BLaER1 (cell line): ENCODE measurements around the gene PFAS.
"Not testable (repeated sequence)": the region's sequence is repeated elsewhere in the genome, so short reads cannot be mapped to it uniquely, and the experiment has no call there.

Source experiments
- H3K27ac ChIP-seq: shearing (Covaris generic); formaldehyde crosslinking; 2 replicates; pipeline ENCODE4 v1.8.1; 2022
- H3K27me3 ChIP-seq: shearing (Covaris generic); formaldehyde crosslinking; 2 replicates; pipeline ENCODE4 v1.8.1; 2022
- H3K36me3 ChIP-seq: shearing (Covaris generic); formaldehyde crosslinking; 2 replicates; pipeline ENCODE4 v1.8.1; 2022
- H3K4me1 ChIP-seq: shearing (Covaris generic); formaldehyde crosslinking; 2 replicates; pipeline ENCODE4 v1.8.1; 2022
- H3K4me2 ChIP-seq: shearing (Covaris generic); formaldehyde crosslinking; 2 replicates; pipeline ENCODE4 v1.8.1; 2022
- H3K4me3 ChIP-seq: shearing (Covaris generic); formaldehyde crosslinking; 2 replicates; pipeline ENCODE4 v1.8.1; 2022
- H3K9ac ChIP-seq: shearing (Covaris generic); formaldehyde crosslinking; 2 replicates; pipeline ENCODE4 v1.8.1; 2022
- H3K9me3 ChIP-seq: shearing (Covaris generic); formaldehyde crosslinking; 2 replicates; pipeline ENCODE4 v1.8.1; 2022
- H4K20me1 ChIP-seq: shearing (Covaris generic); formaldehyde crosslinking; 2 replicates; pipeline ENCODE4 v1.8.1; 2022
- Cebpa-rat ChIP-seq: shearing (Covaris generic); IDR thresholded peaks from 2 replicates; pipeline ENCODE4 v1.8.1; 2022

The PFAS gene

DNA sequence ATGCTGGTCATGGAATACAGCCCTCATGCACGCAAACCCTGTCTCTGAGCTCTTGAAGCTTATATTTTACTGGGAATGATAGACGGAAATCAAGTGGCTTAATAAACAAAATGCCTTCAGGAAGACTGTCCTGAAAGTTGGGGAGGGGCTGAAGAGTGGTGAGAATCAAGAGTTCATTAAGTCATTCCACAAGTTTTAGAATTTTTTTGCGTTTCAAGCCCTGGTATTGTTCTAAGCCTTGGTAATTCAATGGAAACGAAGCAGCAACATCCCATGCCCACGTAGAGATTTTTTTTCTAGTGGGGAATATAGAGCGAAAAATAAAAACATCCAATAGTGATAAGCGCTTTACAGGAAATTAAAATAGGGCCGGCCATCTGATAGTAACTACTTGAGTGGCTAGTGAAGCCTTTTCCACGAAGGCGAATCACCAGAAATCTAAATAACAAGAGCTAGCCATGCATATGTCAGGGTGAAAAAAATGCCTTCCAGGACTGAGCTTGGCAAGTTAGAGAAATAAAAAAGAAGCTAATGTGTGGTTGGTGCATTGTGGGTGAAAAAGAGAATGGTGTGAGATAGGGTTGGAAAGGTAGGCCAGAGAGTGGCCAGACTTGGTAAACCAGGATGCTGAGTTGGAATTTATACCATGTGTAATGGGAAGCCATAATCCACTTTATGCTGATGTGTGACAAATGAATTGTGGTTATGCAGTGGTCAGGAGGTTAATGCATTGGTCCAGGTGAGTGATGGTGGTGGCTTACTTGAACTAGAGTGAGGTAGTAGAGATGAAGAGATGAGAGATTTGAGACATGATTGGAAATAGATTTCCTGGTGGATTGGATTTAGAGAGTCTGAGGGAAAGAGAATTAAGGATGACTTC is 772 bp downstream of the PFAS start:
- H3K9ac ChIP-seq = peak overlapping the region; percentile 98
- H3K4me2 ChIP-seq = peak overlapping the region; percentile 96
- peak overlapping the region; percentile 99 for H3K27ac ChIP-seq
- TF ChIP-seq Cebpa-rat = no peak
- H4K20me1 ChIP-seq = peaks cover 22% of the 10 kb centered on the region
- no peaks in the 10 kb centered on the region for H3K9me3 ChIP-seq
- H3K4me1 ChIP-seq = peaks cover 33% of the 10 kb centered on the region
- H3K36me3 ChIP-seq = peaks cover 38% of the 10 kb centered on the region
- no peaks in the 10 kb centered on the region for H3K27me3 ChIP-seq
- peak overlapping the region; percentile 80 for H3K4me3 ChIP-seq

DNA sequence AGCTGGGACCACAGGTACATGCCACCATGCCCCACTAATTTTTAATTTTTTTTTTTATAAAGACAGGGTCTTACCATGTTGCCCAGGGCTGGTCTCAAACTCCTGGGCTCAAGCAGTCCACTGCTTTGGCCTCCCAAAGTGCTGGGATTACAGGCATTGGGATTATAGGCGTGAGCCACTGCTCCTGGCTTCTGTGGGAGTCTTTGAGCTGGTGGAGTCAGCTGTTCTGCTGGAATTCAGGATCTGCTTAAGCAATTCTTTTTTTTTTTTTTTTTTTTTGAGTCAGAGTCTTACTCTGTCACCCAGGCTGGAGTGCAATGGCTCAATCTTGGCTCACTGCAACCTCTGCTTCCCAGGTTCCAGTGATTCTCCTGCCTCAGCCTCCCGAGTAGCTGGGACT is 2.3 kb downstream of the PFAS start:
- H3K4me1 ChIP-seq = peaks cover 22% of the 10 kb centered on the region
- H3K27ac ChIP-seq, H3K9me3 ChIP-seq, H3K27me3 ChIP-seq, H3K4me3 ChIP-seq, H3K9ac ChIP-seq, H3K4me2 ChIP-seq: not testable (repeated sequence)
- peaks cover 28% of the 10 kb centered on the region for H4K20me1 ChIP-seq
- peaks cover 42% of the 10 kb centered on the region for H3K36me3 ChIP-seq

DNA sequence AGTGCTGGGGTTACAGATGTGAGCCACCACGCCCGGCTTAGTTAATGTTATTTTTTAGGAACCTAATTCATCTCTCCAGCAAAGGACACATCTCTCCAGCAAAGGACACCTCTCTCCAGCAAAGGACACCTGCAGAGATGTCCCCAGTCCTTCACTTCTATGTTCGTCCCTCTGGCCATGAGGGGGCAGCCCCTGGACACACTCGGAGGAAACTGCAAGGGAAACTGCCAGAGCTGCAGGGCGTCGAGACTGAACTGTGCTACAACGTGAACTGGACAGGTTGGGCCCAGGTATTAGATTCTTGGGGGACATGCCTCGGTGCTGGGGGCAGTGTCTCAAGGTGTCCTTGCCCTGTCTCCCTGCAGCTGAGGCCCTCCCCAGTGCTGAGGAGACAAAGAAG is 4.7 kb downstream of the PFAS start:
- Histone ChIP-seq H3K36me3 (peaks cover 66% of the 10 kb centered on the region), H3K4me1 (peaks cover 18% of the 10 kb centered on the region), H3K4me2 (no peak overlapping the region), H3K9me3 (no peaks in the 10 kb centered on the region), H3K4me3 (no peak overlapping the region), H3K27ac (no peak overlapping the region), H3K9ac (no peak overlapping the region), H4K20me1 (peaks cover 34% of the 10 kb centered on the region), H3K27me3 (no peaks in the 10 kb centered on the region)
- TF ChIP-seq Cebpa-rat = no peak

DNA sequence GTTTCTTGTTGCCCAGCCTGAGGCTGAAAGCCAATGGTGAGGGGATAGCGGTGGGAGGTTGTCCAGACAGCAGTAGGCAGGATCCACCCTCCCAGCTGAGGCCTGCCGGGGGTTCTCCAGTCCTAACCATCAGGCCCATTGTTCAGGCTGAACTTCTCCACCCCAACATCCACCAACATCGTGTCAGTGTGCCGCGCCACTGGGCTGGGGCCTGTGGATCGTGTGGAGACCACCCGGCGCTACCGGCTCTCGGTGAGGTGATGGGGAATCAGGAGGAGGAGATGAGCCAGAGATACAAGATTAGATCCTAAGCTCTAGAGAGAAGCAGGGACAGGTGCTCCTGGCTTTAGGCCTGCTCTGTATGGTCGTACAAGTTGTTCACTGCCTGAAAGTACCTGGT is 5.8 kb downstream of the PFAS start:
- H3K4me2 ChIP-seq = no peak overlapping the region
- TF ChIP-seq Cebpa-rat = no peak
- H3K9ac ChIP-seq = no peak overlapping the region
- H3K9me3 ChIP-seq = no peaks in the 10 kb centered on the region
- H3K36me3 ChIP-seq = peaks cover 77% of the 10 kb centered on the region
- no peaks in the 10 kb centered on the region for H3K27me3 ChIP-seq
- H3K27ac ChIP-seq = no peak overlapping the region
- peaks cover 15% of the 10 kb centered on the region for H3K4me1 ChIP-seq
- peaks cover 34% of the 10 kb centered on the region for H4K20me1 ChIP-seq
- no peak overlapping the region for H3K4me3 ChIP-seq

DNA sequence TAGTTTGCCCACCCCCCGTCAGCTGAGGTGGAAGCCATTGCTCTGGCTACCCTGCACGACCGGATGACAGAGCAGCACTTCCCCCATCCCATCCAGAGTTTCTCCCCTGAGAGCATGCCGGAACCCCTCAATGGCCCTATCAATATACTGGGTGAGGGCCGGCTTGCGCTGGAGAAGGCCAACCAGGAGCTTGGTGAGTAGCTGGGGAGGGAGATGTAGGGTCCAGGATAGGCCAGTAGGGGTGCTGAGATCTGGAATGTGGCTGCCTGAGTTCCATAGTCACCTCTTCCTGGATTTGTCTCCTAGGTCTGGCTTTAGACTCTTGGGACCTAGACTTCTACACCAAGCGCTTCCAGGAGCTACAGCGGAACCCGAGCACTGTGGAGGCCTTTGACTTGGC is 6.4 kb downstream of the PFAS start:
- Histone ChIP-seq H3K4me2 (no peak overlapping the region), H3K27ac (no peak overlapping the region), H3K27me3 (no peaks in the 10 kb centered on the region), H3K36me3 (peaks cover 83% of the 10 kb centered on the region), H4K20me1 (peaks cover 34% of the 10 kb centered on the region), H3K9ac (no peak overlapping the region), H3K9me3 (no peaks in the 10 kb centered on the region), H3K4me3 (no peak overlapping the region), H3K4me1 (peaks cover 9% of the 10 kb centered on the region)
- TF ChIP-seq Cebpa-rat = no peak

DNA sequence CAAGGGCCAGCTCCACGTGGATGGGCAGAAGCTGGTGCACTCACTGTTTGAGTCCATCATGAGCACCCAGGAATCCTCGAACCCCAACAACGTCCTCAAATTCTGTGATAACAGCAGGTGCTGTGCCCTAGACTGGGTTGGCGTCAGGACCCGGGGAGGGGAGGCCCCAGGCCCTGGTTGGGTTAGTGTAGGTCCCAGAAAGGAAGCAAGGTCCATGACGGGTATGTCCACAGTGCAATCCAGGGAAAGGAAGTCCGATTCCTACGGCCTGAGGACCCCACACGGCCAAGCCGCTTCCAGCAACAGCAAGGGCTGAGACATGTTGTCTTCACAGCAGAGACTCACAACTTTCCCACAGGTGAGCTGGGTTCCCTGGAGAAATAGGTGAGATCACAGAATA is 7.2 kb downstream of the PFAS start:
- Histone ChIP-seq H3K4me1 (0 out of 2 replicates have a peak, but pooled peaks cover under 1% of the 10 kb centered on the region), H3K4me2 (no peak overlapping the region), H4K20me1 (peaks cover 34% of the 10 kb centered on the region), H3K9me3 (no peaks in the 10 kb centered on the region), H3K27me3 (no peaks in the 10 kb centered on the region), H3K9ac (no peak overlapping the region), H3K36me3 (peaks cover 91% of the 10 kb centered on the region), H3K4me3 (no peak overlapping the region), H3K27ac (no peak overlapping the region)
- no peak for TF ChIP-seq Cebpa-rat

DNA sequence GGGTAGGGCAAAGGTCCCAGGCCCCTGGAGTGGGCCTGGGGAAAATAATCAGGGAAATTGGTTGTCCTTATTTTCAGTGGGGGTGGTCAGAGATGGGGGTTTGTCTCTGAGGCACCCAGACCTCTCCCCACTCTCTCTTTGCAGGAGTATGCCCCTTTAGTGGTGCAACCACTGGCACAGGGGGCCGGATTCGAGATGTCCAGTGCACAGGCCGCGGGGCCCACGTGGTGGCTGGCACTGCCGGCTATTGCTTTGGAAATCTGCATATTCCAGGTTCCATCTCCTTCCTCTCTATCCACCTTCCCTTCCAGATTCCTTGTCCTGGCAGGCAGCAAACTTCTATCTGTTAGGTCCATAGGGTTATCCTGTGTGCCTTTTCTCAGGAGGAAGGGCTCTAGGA is 7.6 kb downstream of the PFAS start:
- Histone ChIP-seq H3K9me3 (no peaks in the 10 kb centered on the region), H3K27me3 (no peaks in the 10 kb centered on the region), H3K4me3 (no peak overlapping the region), H3K36me3 (peaks cover 95% of the 10 kb centered on the region), H3K4me1 (no peaks in the 10 kb centered on the region), H3K4me2 (no peak overlapping the region), H3K27ac (no peak overlapping the region), H4K20me1 (peaks cover 34% of the 10 kb centered on the region), H3K9ac (no peak overlapping the region)
- no peak for TF ChIP-seq Cebpa-rat

DNA sequence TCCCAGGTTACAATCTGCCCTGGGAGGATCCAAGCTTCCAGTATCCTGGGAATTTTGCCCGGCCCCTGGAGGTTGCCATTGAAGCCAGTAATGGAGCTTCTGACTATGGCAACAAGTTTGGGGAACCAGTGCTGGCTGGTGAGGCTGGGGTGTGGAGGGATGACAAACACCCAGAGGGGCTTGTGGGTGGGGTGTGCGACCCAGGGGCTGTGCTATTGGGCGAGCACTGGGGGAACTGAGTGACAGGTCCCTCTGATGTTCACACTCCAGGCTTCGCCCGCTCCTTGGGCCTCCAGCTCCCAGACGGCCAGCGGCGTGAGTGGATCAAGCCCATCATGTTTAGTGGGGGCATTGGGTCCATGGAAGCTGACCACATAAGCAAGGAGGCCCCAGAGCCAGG is 8.7 kb downstream of the PFAS start:
- Histone ChIP-seq H3K36me3 (peaks cover 100% of the 10 kb centered on the region), H3K9ac (no peak overlapping the region), H3K4me2 (no peak overlapping the region), H3K4me1 (no peaks in the 10 kb centered on the region), H4K20me1 (peaks cover 32% of the 10 kb centered on the region), H3K9me3 (no peaks in the 10 kb centered on the region), H3K27ac (no peak overlapping the region), H3K27me3 (no peaks in the 10 kb centered on the region), H3K4me3 (no peak overlapping the region)
- TF ChIP-seq Cebpa-rat = no peak

DNA sequence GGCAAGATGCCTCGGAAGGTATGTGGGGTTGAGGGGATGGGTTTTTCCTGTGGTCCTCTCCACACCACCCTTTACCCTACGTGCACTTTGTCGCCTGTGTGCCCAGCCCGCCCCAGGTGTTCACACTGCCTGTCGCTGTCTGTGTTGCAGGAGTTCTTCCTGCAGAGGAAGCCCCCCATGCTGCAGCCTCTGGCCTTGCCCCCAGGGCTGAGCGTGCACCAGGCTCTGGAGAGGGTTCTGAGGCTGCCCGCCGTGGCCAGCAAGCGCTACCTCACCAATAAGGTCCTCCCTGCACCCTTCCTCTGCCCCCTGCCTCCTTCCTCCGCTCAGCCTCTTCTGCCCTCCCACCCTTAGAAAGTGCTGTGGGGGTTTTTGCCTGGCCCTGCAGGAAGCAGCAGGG is 15.2 kb downstream of the PFAS start:
- Histone ChIP-seq H3K4me3 (no peak overlapping the region), H3K4me2 (peak overlapping the region; percentile 65), H3K27ac (peak overlapping the region; percentile 30; the same call in 1 of the 2 replicates), H3K4me1 (peaks cover 16% of the 10 kb centered on the region), H3K27me3 (no peaks in the 10 kb centered on the region), H3K36me3 (peaks cover 97% of the 10 kb centered on the region), H3K9me3 (no peaks in the 10 kb centered on the region), H4K20me1 (peaks cover 13% of the 10 kb centered on the region; the same call in 1 of the 2 replicates), H3K9ac (peak overlapping the region; percentile 34; the same call in 1 of the 2 replicates)
- TF ChIP-seq Cebpa-rat = no peak

DNA sequence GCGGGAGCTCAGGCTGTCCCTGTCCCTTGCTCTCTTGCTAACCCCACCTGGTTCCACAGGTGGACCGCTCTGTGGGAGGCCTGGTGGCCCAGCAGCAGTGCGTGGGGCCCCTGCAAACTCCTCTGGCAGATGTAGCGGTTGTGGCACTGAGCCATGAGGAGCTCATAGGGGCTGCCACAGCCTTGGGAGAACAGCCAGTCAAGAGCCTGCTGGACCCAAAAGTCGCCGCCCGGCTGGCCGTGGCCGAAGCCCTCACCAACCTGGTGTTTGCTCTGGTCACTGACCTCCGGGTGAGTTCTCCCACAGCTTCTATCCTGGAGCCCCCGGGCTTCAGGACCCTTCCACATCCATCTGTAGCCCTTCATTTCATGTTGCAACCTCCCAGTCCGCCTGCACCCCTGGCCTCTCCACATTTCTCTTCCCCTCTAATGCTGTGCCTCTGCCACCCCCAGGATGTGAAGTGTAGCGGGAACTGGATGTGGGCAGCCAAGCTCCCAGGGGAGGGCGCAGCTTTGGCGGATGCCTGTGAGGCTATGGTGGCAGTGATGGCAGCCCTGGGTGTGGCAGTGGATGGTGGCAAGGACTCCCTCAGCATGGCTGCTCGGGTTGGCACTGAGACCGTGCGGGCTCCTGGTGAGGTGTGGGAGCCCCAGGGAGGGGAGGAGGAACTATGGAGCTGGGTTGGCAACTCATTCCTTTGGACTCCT is 15.9 kb downstream of the PFAS start:
- Histone ChIP-seq H3K9me3 (no peaks in the 10 kb centered on the region), H3K9ac (peak overlapping the region; percentile 34; the same call in 1 of the 2 replicates), H3K27me3 (no peaks in the 10 kb centered on the region), H3K4me1 (peaks cover 16% of the 10 kb centered on the region), H3K4me3 (no peak overlapping the region), H4K20me1 (peaks cover 13% of the 10 kb centered on the region; the same call in 1 of the 2 replicates), H3K27ac (peak overlapping the region; percentile 30; the same call in 1 of the 2 replicates), H3K36me3 (peaks cover 97% of the 10 kb centered on the region), H3K4me2 (peak overlapping the region; percentile 65)
- TF ChIP-seq Cebpa-rat = no peak
